Measurements from ENCODE around the gene CDHR4.
A peak's percentile ranks its signal among the peaks of the same experiment; 100 is the strongest.

- TF ChIP-seq CTCF (IDR thresholded peaks at IDR 0.05), result peak in 11 of 12 donors; percentile 88 to 97 (median 92)
- peak in 1 of 2 donors; percentile 78 for TF ChIP-seq POLR2A (IDR thresholded peaks at IDR 0.05)
Observed at GRCh38 chr3:49802719-49803464, 3.2 kb upstream of the CDHR4 start, which contains the start of gene INKA1.

Data from heart left ventricle (tissue), 13 donors.